Measurements from ENCODE around the gene NCKAP5L. TPM values are rescaled to one million over a fixed set of nuclear protein-coding genes. Genes with fewer than 3 reads are reported as not detected.
"Not testable (repeated sequence)": the region's sequence is repeated elsewhere in the genome, so short reads cannot be mapped to it uniquely, and the experiment has no call there.

Gene NCKAP5L
- polyA plus RNA-seq, 2 of the 4 experiments (the other 2 are of a cell fraction), result 3.0 to 8.5 TPM

GRCh38 chr12:49787672-49788071 is 40.5 kb downstream of the NCKAP5L start:
- no peak overlapping the region for H3K4me3 ChIP-seq
- no peak for FAIRE-seq
- H3K27ac ChIP-seq, result no peak overlapping the region
- ChIA-PET POLR2A (no interaction called here), CTCF (interaction anchor here (3.1 kb wide), 1 partner anchor 10 kb away, joined by 14 read pairs; no protein-coding TSS in a partner anchor)
- no peak for ATAC-seq
- WGBS (ENCODE audit: missing lambda C conversion rate), result 96% methylated on average over 2 of the region's 2 CpGs
- TF ChIP-seq KDM1A (IDR thresholded peaks at IDR 0.05; ENCODE audit: low read depth) (peak; percentile 62; the same call in 1 of the 2 replicates), EP300 (IDR thresholded peaks at IDR 0.05) (no peak), MAX (IDR thresholded peaks at IDR 0.05) (no peak)
- DNase-seq (ENCODE audit: low read depth in 1 of 2, low spot score in 1 of 2), result no peak
- H3K4me1 ChIP-seq, result peaks cover 17% of the 10 kb centered on the region
- H3K9me3 ChIP-seq, result peaks cover 2% of the 10 kb centered on the region; the same call in 1 of the 3 replicates
- H3K4me2 ChIP-seq, result no peak overlapping the region

GRCh38 chr12:49784756-49785409 is 43.3 kb downstream of the NCKAP5L start:
- Histone ChIP-seq H3K4me3 (no peak overlapping the region), H3K4me1 (peaks cover 17% of the 10 kb centered on the region), H3K4me2 (peak overlapping the region; percentile 49), H3K9me3 (peaks cover 2% of the 10 kb centered on the region; the same call in 1 of the 3 replicates), H3K27ac (peak overlapping the region in 1 of 2 experiments; percentile 57; a peak in 4 of 6 replicates)
- FAIRE-seq, result no peak
- ChIA-PET POLR2A (no interaction called here), CTCF (interaction anchor here (0.6 to 3.8 kb wide), 7 partner anchors 7 to 290 kb away, joined by 3 to 18 read pairs (median 4); no protein-coding TSS in a partner anchor)
- WGBS (ENCODE audit: missing lambda C conversion rate), result 93% methylated on average over 4 of the region's 4 CpGs
- peak in 1 of 2 experiments; percentile 23 for DNase-seq (ENCODE audit: low read depth in 1 of 2, low spot score in 1 of 2)
- peak in 1 of 2 experiments; percentile 56; a peak in 3 of 6 replicates for ATAC-seq
- TF ChIP-seq ESRRA (IDR thresholded peaks at IDR 0.05; ENCODE audit: borderline replicate concordance, low read length) (no peak), ZSCAN20 (CRISPR knock-in tag; IDR thresholded peaks at IDR 0.05) (no peak), NFE2L2 (conservative IDR thresholded peaks at IDR 0.05; ENCODE audit: low read length) (peak; percentile 68), BHLHE40 (IDR thresholded peaks at IDR 0.05; ENCODE audit: low read depth, low read length) (no peak), HEYL (CRISPR knock-in tag; IDR thresholded peaks at IDR 0.05) (no peak), JUNB (IDR thresholded peaks at IDR 0.05) (no peak), MAFK (IDR thresholded peaks at IDR 0.05; ENCODE audit: partially characterized antibody) (peak; percentile 81)

DNA sequence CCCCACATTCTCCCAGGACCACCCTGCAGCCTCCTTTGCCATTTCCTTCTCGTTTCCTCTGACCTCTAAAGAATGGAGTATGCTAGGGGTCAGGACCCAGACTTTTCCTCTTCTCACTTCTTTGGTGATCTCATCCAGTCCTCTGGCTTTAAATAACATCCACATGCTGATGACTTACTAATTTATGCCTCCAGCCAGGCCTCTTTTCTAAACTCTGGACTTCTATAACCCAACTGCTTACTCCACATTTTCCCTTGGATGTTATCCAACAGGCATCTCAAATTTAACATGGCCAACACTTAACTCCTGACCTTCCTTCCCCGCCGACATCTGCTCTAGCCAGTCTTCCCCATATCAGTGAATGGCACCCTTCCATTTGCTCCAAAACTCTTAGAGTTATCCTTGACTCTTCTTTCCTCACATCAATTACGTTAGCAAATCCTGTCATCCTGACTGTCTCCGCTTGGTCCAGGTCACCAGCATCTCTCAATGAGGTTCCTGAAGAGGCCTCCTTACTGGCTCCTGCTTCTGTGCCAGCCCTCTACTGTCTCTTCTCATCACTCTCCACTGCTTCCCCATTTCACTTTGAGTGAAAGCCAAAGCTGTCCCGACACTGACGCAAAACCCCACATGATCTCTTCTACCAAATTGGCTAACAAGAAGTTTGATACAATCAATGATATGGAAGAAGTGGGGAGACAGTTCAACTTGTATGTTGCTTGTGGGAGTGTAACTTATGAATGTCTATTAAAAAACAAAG is 44.1 kb downstream of the NCKAP5L start:
- H3K4me3 ChIP-seq, result no peak overlapping the region
- peaks cover 2% of the 10 kb centered on the region; the same call in 1 of the 3 replicates for H3K9me3 ChIP-seq
- peak overlapping the region; percentile 49; the same call in 2 of the 3 replicates for H3K4me2 ChIP-seq
- ChIA-PET CTCF (interaction anchor here (0.6 to 3.8 kb wide), 2 partner anchors 54 to 259 kb away, joined by 4 to 18 read pairs; no protein-coding TSS in a partner anchor), POLR2A (no interaction called here)
- no peak for TF ChIP-seq EP300 (IDR thresholded peaks at IDR 0.05)
- TF ChIP-seq, protein P1, sequence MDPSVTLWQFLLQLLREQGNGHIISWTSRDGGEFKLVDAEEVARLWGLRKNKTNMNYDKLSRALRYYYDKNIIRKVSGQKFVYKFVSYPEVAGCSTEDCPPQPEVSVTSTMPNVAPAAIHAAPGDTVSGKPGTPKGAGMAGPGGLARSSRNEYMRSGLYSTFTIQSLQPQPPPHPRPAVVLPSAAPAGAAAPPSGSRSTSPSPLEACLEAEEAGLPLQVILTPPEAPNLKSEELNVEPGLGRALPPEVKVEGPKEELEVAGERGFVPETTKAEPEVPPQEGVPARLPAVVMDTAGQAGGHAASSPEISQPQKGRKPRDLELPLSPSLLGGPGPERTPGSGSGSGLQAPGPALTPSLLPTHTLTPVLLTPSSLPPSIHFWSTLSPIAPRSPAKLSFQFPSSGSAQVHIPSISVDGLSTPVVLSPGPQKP (IDR thresholded peaks at IDR 0.05; ENCODE audit: low read depth, low read length), result no peak
- no peak for TF ChIP-seq ESRRA (IDR thresholded peaks at IDR 0.05; ENCODE audit: borderline replicate concordance, low read length)
- no peak for TF ChIP-seq HDAC2 (IDR thresholded peaks at IDR 0.05)
- TF ChIP-seq CHD2 (IDR thresholded peaks at IDR 0.05; ENCODE audit: low read length, partially characterized antibody), result no peak
- TF ChIP-seq ZC3H11A (IDR thresholded peaks at IDR 0.05), result no peak
- no peak for TF ChIP-seq RNF2 (IDR thresholded peaks at IDR 0.05; ENCODE audit: borderline replicate concordance, low read depth)
- no peak for TF ChIP-seq RAD21 (conservative IDR thresholded peaks at IDR 0.05 in 1 of 2, IDR thresholded peaks at IDR 0.05 in 1 of 2)
- no peak for TF ChIP-seq NFE2L2 (conservative IDR thresholded peaks at IDR 0.05; ENCODE audit: low read length)
- TF ChIP-seq GATA3 (IDR thresholded peaks at IDR 0.05; ENCODE audit: borderline replicate concordance), result no peak
- TF ChIP-seq JUN (IDR thresholded peaks at IDR 0.05), result no peak
- no peak for TF ChIP-seq CBX2 (IDR thresholded peaks at IDR 0.05; ENCODE audit: borderline replicate concordance, low read depth)
- no peak for TF ChIP-seq HEYL (CRISPR knock-in tag; IDR thresholded peaks at IDR 0.05)
- no peak for TF ChIP-seq ZFP36 (IDR thresholded peaks at IDR 0.05; ENCODE audit: borderline replicate concordance, partially characterized antibody)
- no peak for TF ChIP-seq FOSL2 (IDR thresholded peaks at IDR 0.05)
- TF ChIP-seq FOSL2 (CRISPR knock-in tag; IDR thresholded peaks at IDR 0.05), result no peak
- 88% methylated on average over 7 of the region's 7 CpGs for WGBS (ENCODE audit: missing lambda C conversion rate)
- no peak for ATAC-seq
- peaks cover 17% of the 10 kb centered on the region for H3K4me1 ChIP-seq
- peak overlapping the region in 1 of 2 experiments; percentile 57; a peak in 4 of 6 replicates for H3K27ac ChIP-seq
- no peak for DNase-seq (ENCODE audit: low read depth in 1 of 2, low spot score in 1 of 2)
- no peak for FAIRE-seq

GRCh38 chr12:49780914-49781313 is 47.3 kb downstream of the NCKAP5L start:
- peaks cover 17% of the 10 kb centered on the region for H3K4me1 ChIP-seq
- 95% methylated on average over 6 of the region's 6 CpGs for WGBS (ENCODE audit: missing lambda C conversion rate)
- FAIRE-seq; POLR2A ChIA-PET; H3K4me2 ChIP-seq; DNase-seq (ENCODE audit: low read depth in 1 of 2, low spot score in 1 of 2); H3K27ac ChIP-seq; H3K9me3 ChIP-seq; H3K4me3 ChIP-seq; ATAC-seq: not testable (repeated sequence)
- CTCF ChIA-PET, result interaction anchor here (0.6 to 5.9 kb wide), 8 partner anchors 13 to 290 kb away, joined by 3 to 69 read pairs (median 3); partner anchors contain the start of gene TMBIM6

Measured in A549 (cell line).